Parathyroid adenoma (tissue), 2 donors: ENCODE data around the gene PTBP1.
A peak's percentile ranks its signal among the peaks of the same experiment; 100 is the strongest.

ENCODE experiments used
- H2AFZ ChIP-seq: fragments of 300-600 bp; sonication (generic); one replicate; pipeline ENCODE4 v1.7.0; 2017; ENCODE audit warnings: antibody characterized with exemption, mild to moderate bottlenecking
- H3K27ac ChIP-seq: fragments of 300-600 bp; sonication (generic); one replicate; pipeline ENCODE4 v1.7.0; 2017
- H3K27me3 ChIP-seq: fragments of 300-600 bp; sonication (generic); one replicate; pipeline ENCODE4 v1.7.0; 2017; ENCODE audit warnings: low read length; ENCODE audit not compliant: control insufficient read depth, insufficient read depth
- H3K36me3 ChIP-seq: fragments of 300-600 bp; sonication (generic); one replicate; pipeline ENCODE4 v1.7.0; 2017; ENCODE audit warnings: low read length; ENCODE audit not compliant: control insufficient read depth, insufficient read depth
- H3K4me1 ChIP-seq: fragments of 300-600 bp; sonication (generic); one replicate; pipeline ENCODE4 v1.7.0; 2017; ENCODE audit warnings: control low read depth
- H3K4me2 ChIP-seq: fragments of 300-600 bp; sonication (generic); one replicate; pipeline ENCODE4 v1.7.0; 2017; ENCODE audit warnings: low read length
- H3K4me3 ChIP-seq: fragments of 300-600 bp; sonication (generic); one replicate; pipeline ENCODE4 v1.7.0; 2017; ENCODE audit warnings: low read depth, low read length
- H3K79me2 ChIP-seq: fragments of 300-600 bp; sonication (generic); one replicate; pipeline ENCODE4 v1.7.0; 2017; ENCODE audit warnings: control low read depth
- H3K9ac ChIP-seq: fragments of 300-600 bp; sonication (generic); one replicate; pipeline ENCODE4 v1.7.0; 2017; ENCODE audit warnings: mild to moderate bottlenecking
- H3K9me3 ChIP-seq: fragments of 300-600 bp; sonication (generic); one replicate; pipeline ENCODE4 v1.7.0; 2017; ENCODE audit warnings: low read length; ENCODE audit not compliant: control insufficient read depth
- CTCF ChIP-seq: fragments of 300-600 bp; sonication (generic); IDR thresholded peaks from one replicate; pipeline ENCODE4 v1.7.0; 2017; ENCODE audit warnings: antibody characterized with exemption, mild to moderate bottlenecking
- donor health status: primary hyperparathyroidism.

Gene PTBP1

GRCh38 chr19:796692-797527 lies at the start of gene PTBP1:
Gene PTBP1, plus strand, starts transcription at chr19:797452. Its CDS starts 46 bp downstream, at chr19:797498.
- Histone ChIP-seq H3K4me1 (peaks cover 26% of the 10 kb centered on the region), H3K27ac (peak within 1 kb of the TSS; percentile 96), H3K4me2 (peak within 1 kb of the TSS; percentile 89), H3K27me3 (no peaks in the 10 kb centered on the region), H3K36me3 (no peaks in the 10 kb centered on the region), H2AFZ (peak within 1 kb of the TSS; percentile 100), H3K79me2 (peaks cover 27% of the 10 kb centered on the region), H3K9ac (peak within 1 kb of the TSS; percentile 92), H3K4me3 (peak within 1 kb of the TSS; percentile 72), H3K9me3 (no peaks in the 10 kb centered on the region)
- peak; percentile 35 for TF ChIP-seq CTCF

GRCh38 chr19:748274-748598 lies 49.0 kb upstream of the PTBP1 start:
- Histone ChIP-seq H3K4me3 (no peak overlapping the region), H3K27me3 (no peaks in the 10 kb centered on the region), H3K4me1 (no peaks in the 10 kb centered on the region), H2AFZ (no peak overlapping the region), H3K9ac (no peak overlapping the region), H3K27ac (no peak overlapping the region), H3K79me2 (no peaks in the 10 kb centered on the region), H3K36me3 (no peaks in the 10 kb centered on the region), H3K4me2 (no peak overlapping the region), H3K9me3 (no peaks in the 10 kb centered on the region)
- no peak for TF ChIP-seq CTCF

GRCh38 chr19:749811-750210 lies 47.4 kb upstream of the PTBP1 start:
- Histone ChIP-seq H3K9ac (no peak overlapping the region), H3K36me3 (no peaks in the 10 kb centered on the region), H3K4me2 (no peak overlapping the region), H3K27me3 (no peaks in the 10 kb centered on the region), H3K79me2 (no peaks in the 10 kb centered on the region), H3K9me3 (no peaks in the 10 kb centered on the region), H3K27ac (no peak overlapping the region), H3K4me3 (no peak overlapping the region), H3K4me1 (no peaks in the 10 kb centered on the region), H2AFZ (no peak overlapping the region)
- TF ChIP-seq CTCF = no peak

GRCh38 chr19:750640-751423 lies 46.4 kb upstream of the PTBP1 start, which contains the start of gene MISP:
Gene MISP, plus strand, starts transcription at chr19:751112. Its CDS starts 5,835 bp downstream, at chr19:756947.
- Histone ChIP-seq H3K27me3 (no peaks in the 10 kb centered on the region), H2AFZ (no peak within 1 kb of the TSS), H3K4me2 (no peak within 1 kb of the TSS), H3K79me2 (no peaks in the 10 kb centered on the region), H3K27ac (no peak within 1 kb of the TSS), H3K9me3 (no peaks in the 10 kb centered on the region), H3K4me1 (no peaks in the 10 kb centered on the region), H3K9ac (no peak within 1 kb of the TSS), H3K4me3 (no peak within 1 kb of the TSS), H3K36me3 (no peaks in the 10 kb centered on the region)
- no peak for TF ChIP-seq CTCF
